ENCODE measurements around the gene RBPJ.
A peak's percentile ranks its signal among the peaks of the same experiment; 100 is the strongest.
"Not testable (repeated sequence)": the region's sequence is repeated elsewhere in the genome, so short reads cannot be mapped to it uniquely, and the experiment has no call there.

The RBPJ gene

GRCh38 chr4:26372525-26373172 lies 51.8 kb downstream of the RBPJ start:
- DNase-seq (ENCODE audit: low spot score in 2 of 2) (peak in 1 of 2 donors; percentile 43), ATAC-seq (replicated peaks; ENCODE audit: extremely low read depth, poor library complexity, severe bottlenecking) (peak; percentile 86)
- Mint-ChIP-seq H3K27me3 (peaks cover 25% of the 10 kb centered on the region), H3K4me3 (no peak overlapping the region), H3K27ac (ENCODE audit: low read depth) (no peak overlapping the region), H3K4me1 (peaks cover 20% of the 10 kb centered on the region), H3K9me3 (no peaks in the 10 kb centered on the region), H3K36me3 (ENCODE audit: insufficient read depth) (peaks cover 10% of the 10 kb centered on the region)

GRCh38 chr4:26375551-26375950 lies 54.7 kb downstream of the RBPJ start:
- Mint-ChIP-seq H3K27ac (ENCODE audit: low read depth) (no peak overlapping the region), H3K4me3 (no peak overlapping the region), H3K4me1 (peaks cover 27% of the 10 kb centered on the region), H3K36me3 (ENCODE audit: insufficient read depth) (peaks cover 8% of the 10 kb centered on the region), H3K27me3 (peaks cover 33% of the 10 kb centered on the region), H3K9me3 (no peaks in the 10 kb centered on the region)
- ATAC-seq (replicated peaks; ENCODE audit: extremely low read depth, poor library complexity, severe bottlenecking) (no peak), DNase-seq (ENCODE audit: low spot score in 2 of 2) (no peak)

DNA sequence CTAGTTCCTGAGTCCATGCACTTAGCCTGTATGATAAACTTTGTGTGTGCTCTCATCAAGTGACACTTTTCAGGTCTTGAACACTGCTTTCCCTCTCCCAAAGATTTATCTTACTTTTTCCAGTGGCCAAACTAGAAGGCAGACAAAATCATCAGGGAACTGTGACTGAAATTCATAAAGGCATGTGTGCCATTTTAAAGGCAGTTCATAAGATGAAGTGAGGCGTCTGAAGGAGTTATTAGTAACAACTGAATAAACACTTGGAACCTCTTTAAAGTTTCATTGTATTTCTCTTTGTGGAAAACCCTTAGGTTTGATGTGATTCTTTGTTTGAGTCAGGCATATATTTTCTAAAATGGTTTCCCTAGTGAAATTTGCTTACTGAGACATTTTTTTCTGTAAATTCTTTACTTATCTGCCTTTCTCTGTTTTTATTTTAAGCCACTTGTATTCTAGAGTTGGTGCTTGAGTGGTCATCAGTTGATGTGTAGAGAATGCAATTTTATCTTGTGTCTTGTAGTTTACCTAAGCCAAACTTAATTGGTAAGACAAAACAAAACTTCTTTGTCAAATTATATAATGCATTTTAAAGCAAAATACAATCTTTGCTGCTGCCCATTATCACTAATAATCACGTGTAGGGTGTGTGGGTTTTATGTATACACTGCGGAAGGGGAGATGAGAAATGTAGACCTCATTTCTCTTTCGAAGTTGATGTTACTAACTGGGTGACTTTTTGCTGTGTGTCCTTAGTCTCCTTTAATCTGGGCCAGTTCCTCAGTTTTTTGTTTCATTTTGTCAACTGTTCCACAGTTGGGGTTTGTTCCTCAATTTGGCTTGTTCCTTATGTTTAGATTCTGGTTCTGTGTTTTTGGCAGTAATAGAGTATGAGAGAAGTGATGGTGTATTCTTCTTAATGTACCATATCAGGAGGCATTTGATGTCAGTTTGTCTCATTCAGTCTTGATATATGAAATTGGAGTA lies 56.8 kb downstream of the RBPJ start:
- no peak for DNase-seq (ENCODE audit: low spot score in 2 of 2)
- Mint-ChIP-seq H3K27ac (ENCODE audit: low read depth) (no peak overlapping the region), H3K9me3 (no peaks in the 10 kb centered on the region), H3K36me3 (ENCODE audit: insufficient read depth) (peaks cover 8% of the 10 kb centered on the region), H3K4me1 (peaks cover 18% of the 10 kb centered on the region), H3K4me3 (no peak overlapping the region), H3K27me3 (peaks cover 33% of the 10 kb centered on the region)
- no peak for ATAC-seq (replicated peaks; ENCODE audit: extremely low read depth, poor library complexity, severe bottlenecking)

GRCh38 chr4:26379837-26380236 lies 59.0 kb downstream of the RBPJ start:
- peaks cover 22% of the 10 kb centered on the region for H3K4me1 Mint-ChIP-seq

DNA sequence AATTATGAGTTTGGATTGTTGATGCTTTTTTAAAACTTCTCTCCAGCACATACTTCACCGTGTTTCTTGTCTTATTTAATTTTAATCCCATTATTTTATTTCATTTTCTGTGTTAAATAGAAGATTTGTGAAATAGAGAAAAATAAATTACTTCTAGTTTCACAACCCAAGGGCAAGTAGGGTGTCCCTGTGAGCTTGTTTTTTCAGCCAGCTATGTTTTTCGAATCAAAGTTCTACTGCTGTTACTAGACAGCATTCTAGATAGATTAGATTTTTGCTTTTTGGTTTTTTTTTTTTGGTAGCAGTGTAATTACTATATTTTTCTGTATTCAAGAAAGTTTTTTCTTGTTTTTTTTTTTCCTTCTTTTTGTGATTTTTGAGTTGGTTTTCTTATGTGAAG lies 59.9 kb downstream of the RBPJ start:
- Mint-ChIP-seq H3K36me3 (ENCODE audit: insufficient read depth) (no peaks in the 10 kb centered on the region), H3K27ac (ENCODE audit: low read depth) (no peak overlapping the region), H3K4me3 (no peak overlapping the region), H3K4me1 (peaks cover 29% of the 10 kb centered on the region), H3K9me3 (no peaks in the 10 kb centered on the region), H3K27me3 (peaks cover 27% of the 10 kb centered on the region)
- DNase-seq (ENCODE audit: low spot score in 2 of 2) (no peak), ATAC-seq (replicated peaks; ENCODE audit: extremely low read depth, poor library complexity, severe bottlenecking) (no peak)

More at GRCh38 chr4:26379837-26380236, 59.0 kb downstream of the RBPJ start:
- H3K4me3 Mint-ChIP-seq, result no peak overlapping the region
- peaks cover 4% of the 10 kb centered on the region for H3K36me3 Mint-ChIP-seq (ENCODE audit: insufficient read depth)
- H3K9me3 Mint-ChIP-seq, result no peaks in the 10 kb centered on the region
- H3K27me3 Mint-ChIP-seq, result peaks cover 33% of the 10 kb centered on the region
- DNase-seq (ENCODE audit: low spot score in 2 of 2), result no peak
- ATAC-seq (replicated peaks; ENCODE audit: extremely low read depth, poor library complexity, severe bottlenecking), result no peak
- H3K27ac Mint-ChIP-seq (ENCODE audit: low read depth), result no peak overlapping the region

- Mint-ChIP-seq H3K4me1 (peaks cover 15% of the 10 kb centered on the region), H3K9me3 (no peaks in the 10 kb centered on the region), H3K36me3 (ENCODE audit: insufficient read depth) (peaks cover 2% of the 10 kb centered on the region), H3K27ac (ENCODE audit: low read depth) (peak overlapping the region; percentile 61), H3K4me3 (peak overlapping the region; percentile 43), H3K27me3 (no peaks in the 10 kb centered on the region)
- DNase-seq (ENCODE audit: low spot score in 2 of 2) (no peak), ATAC-seq (replicated peaks; ENCODE audit: extremely low read depth, poor library complexity, severe bottlenecking) (peak; percentile 85)
Observed at GRCh38 chr4:26384380-26385057, 63.7 kb downstream of the RBPJ start.

- ATAC-seq (replicated peaks; ENCODE audit: extremely low read depth, poor library complexity, severe bottlenecking) (no peak), DNase-seq (ENCODE audit: low spot score in 2 of 2) (no peak)
- Mint-ChIP-seq H3K4me3 (no peak overlapping the region), H3K4me1 (peaks cover 15% of the 10 kb centered on the region), H3K27me3 (no peaks in the 10 kb centered on the region), H3K36me3 (ENCODE audit: insufficient read depth) (peaks cover 2% of the 10 kb centered on the region), H3K27ac (ENCODE audit: low read depth) (no peak overlapping the region), H3K9me3 (no peaks in the 10 kb centered on the region)
Observed at GRCh38 chr4:26385690-26386089, 64.9 kb downstream of the RBPJ start.

- ATAC-seq (replicated peaks; ENCODE audit: extremely low read depth, poor library complexity, severe bottlenecking), result no peak
- no peak for DNase-seq (ENCODE audit: low spot score in 2 of 2)
- peaks cover 2% of the 10 kb centered on the region for H3K36me3 Mint-ChIP-seq (ENCODE audit: insufficient read depth)
- H3K27ac Mint-ChIP-seq (ENCODE audit: low read depth), result no peak overlapping the region
- no peaks in the 10 kb centered on the region for H3K9me3 Mint-ChIP-seq
- no peak overlapping the region for H3K4me3 Mint-ChIP-seq
- peaks cover 15% of the 10 kb centered on the region for H3K4me1 Mint-ChIP-seq
- H3K27me3 Mint-ChIP-seq, result no peaks in the 10 kb centered on the region
Observed at GRCh38 chr4:26386386-26386785, 65.6 kb downstream of the RBPJ start.

DNA sequence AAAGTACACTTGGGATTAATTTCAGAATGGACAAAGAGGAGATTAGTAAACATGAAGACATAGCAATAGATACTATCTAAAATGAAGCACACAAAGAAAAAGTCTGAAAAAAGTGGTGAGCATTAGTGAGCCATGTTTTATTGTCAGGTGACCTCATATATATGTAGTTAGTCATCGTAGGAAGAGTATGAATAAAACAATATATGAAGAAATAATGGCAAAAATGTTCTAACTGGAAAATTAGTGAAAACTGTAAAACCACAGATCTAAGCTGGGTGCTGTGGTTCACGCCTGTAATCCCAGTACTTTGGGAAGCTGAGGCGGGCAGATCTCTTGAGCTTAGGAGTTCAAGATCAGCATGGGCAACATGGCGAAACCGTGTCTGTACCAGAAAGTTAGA lies 67.9 kb downstream of the RBPJ start:
- peaks cover 3% of the 10 kb centered on the region for H3K36me3 Mint-ChIP-seq (ENCODE audit: insufficient read depth)
- DNase-seq (ENCODE audit: low spot score in 2 of 2) (no peak), ATAC-seq (replicated peaks; ENCODE audit: extremely low read depth, poor library complexity, severe bottlenecking) (no peak)
- H3K4me1 Mint-ChIP-seq, result peaks cover 14% of the 10 kb centered on the region
- H3K9me3 Mint-ChIP-seq, result no peaks in the 10 kb centered on the region
- H3K27me3 Mint-ChIP-seq, result no peaks in the 10 kb centered on the region
- no peak overlapping the region for H3K27ac Mint-ChIP-seq (ENCODE audit: low read depth)
- no peak overlapping the region for H3K4me3 Mint-ChIP-seq

DNA sequence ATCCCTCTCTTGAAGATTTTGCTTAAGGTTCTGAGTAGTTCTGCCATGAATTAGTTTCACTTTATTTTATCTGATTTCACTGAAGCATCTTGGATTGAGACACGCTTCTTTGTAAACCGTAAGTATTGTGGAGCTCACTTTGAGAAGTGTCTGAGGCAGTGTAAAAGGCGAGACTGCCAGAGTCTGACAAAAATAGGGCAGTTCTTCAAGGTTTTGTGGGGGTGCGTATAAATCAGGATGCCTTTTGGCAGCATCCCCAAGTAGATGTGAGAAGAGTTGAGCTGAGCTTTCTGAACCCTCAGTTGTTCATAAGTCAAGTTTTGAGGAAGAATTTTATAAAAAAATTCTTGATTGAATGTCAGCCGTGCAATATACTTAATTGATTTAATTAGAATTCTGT lies 76.3 kb downstream of the RBPJ start:
- no peak for ATAC-seq (replicated peaks; ENCODE audit: extremely low read depth, poor library complexity, severe bottlenecking)
- H3K36me3 Mint-ChIP-seq (ENCODE audit: insufficient read depth), result peaks cover 3% of the 10 kb centered on the region
- no peaks in the 10 kb centered on the region for H3K9me3 Mint-ChIP-seq

DNA sequence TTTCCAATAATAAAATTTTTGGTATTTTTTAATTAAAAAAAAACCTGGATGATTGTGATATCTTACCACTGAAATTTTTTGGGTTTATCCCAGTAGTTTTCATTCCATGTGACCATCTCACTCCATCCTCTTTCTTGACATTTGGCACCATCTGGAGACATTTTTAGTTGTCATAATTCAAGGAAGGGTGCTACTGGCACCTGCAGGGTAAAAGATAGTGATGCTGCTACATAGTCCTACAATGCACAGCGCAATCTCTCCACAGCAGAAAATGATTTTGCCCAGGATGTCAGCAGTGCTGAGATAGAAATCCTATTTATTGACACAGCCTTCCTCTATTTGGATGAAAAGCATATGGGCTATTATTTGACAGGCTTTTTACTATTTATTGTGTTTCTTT lies 79.3 kb downstream of the RBPJ start:
- no peaks in the 10 kb centered on the region for H3K36me3 Mint-ChIP-seq (ENCODE audit: insufficient read depth)
- no peak overlapping the region for H3K27ac Mint-ChIP-seq (ENCODE audit: low read depth)
- DNase-seq (ENCODE audit: low spot score in 2 of 2) (no peak), ATAC-seq (replicated peaks; ENCODE audit: extremely low read depth, poor library complexity, severe bottlenecking) (no peak)
- H3K27me3 Mint-ChIP-seq, result no peaks in the 10 kb centered on the region
- no peaks in the 10 kb centered on the region for H3K9me3 Mint-ChIP-seq
- peaks cover 16% of the 10 kb centered on the region for H3K4me1 Mint-ChIP-seq
- H3K4me3 Mint-ChIP-seq, result no peak overlapping the region

More for the DNA sequence above, 76.3 kb downstream of the RBPJ start:
- H3K4me1 Mint-ChIP-seq, result no peaks in the 10 kb centered on the region
- no peak overlapping the region for H3K4me3 Mint-ChIP-seq
- H3K27ac Mint-ChIP-seq (ENCODE audit: low read depth), result no peak overlapping the region
- DNase-seq (ENCODE audit: low spot score in 2 of 2), result no peak
- H3K27me3 Mint-ChIP-seq, result no peaks in the 10 kb centered on the region

GRCh38 chr4:26402017-26402416 lies 81.2 kb downstream of the RBPJ start:
- not testable (repeated sequence) for ATAC-seq (replicated peaks; ENCODE audit: extremely low read depth, poor library complexity, severe bottlenecking); DNase-seq (ENCODE audit: low spot score in 2 of 2); H3K36me3 Mint-ChIP-seq (ENCODE audit: insufficient read depth); H3K27me3 Mint-ChIP-seq; H3K4me3 Mint-ChIP-seq; H3K27ac Mint-ChIP-seq (ENCODE audit: low read depth); H3K9me3 Mint-ChIP-seq
- H3K4me1 Mint-ChIP-seq, result peaks cover 16% of the 10 kb centered on the region
